Stimulated activated naive CD4-positive, alpha-beta T cell treated with Interleukin-2 at 50 U/mL for 16 hours (primary cell): ENCODE data around the gene RGS18.
"Not testable (repeated sequence)": the region's sequence is repeated elsewhere in the genome, so short reads cannot be mapped to it uniquely, and the experiment has no call there.

Experiments used
- DNase-seq: peaks from one replicate; lab custom pipeline; 2025; lab: John Stamatoyannopoulos, UW

The RGS18 gene

DNA sequence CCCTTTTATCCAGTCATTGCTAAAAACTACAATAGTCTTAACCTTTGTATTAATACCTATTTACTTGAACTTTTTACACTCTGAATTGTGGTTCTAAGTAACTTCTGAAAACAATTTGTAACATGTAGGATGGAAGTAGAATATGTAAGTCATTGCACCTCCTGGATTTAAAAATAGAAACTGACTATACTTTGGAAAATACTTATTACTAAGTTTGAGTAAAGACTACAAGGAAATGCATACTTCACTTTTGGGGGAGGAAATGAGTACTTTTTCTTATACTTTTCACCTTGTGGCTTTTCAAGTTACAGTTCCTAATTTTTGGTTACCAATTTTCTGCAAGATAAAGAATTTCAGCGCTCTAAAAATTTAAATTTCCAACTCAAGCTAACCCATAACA lies 8.7 kb downstream of the RGS18 start:
- DNase-seq: no peak

DNA sequence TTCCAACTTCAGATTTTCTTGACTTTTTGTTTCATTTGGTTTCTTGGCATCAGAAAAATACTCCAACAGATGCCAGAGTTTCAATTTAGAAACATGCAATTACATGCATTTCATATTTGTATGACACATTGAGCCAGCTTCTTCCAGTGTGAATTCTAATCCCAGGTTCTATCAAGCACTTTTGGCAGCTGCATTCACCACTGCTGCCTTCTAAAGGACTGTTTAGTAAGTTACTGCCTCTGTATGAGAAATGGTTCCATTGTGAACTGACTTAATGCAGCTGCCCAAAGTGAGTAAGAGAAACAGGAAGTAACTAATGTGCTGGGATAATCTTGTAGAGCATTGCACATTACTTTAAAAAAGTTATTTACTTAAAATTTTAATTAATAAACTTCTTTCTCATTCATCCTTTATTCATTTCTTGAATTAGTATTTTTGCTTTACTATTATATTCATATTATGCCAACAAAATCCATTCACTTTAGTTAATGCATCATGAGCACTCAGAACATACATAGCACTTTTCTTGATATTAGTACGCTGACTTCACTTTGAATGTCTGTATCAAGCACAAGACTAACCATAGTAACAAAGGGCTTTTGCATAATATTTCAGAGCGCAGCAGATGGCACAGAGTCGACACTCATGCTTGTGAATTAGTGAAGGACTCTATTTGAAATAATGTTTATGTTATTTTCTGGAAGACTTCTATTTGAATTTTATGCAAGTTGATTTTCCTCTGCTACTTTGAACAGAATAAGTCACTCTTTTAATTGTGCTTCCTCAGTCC lies 9.8 kb downstream of the RGS18 start:
- DNase-seq: no peak

DNA sequence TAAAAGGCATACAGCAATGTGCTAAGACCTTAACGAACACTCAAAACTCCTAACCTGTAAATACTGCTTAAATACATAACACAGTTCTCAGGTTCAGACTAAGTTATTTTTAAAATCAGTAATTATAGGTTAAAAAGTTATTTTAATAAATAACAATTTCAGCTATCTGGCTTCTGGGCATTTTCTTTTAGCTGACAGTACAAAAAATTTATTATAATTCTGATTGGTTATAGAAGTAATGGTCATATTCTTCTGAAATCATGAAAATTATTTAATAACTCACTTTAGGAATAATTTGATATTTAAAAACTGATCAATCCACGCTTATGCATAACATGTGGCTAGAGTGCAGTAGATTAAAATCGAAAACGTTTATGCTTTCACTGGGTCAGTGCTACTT lies 10.7 kb downstream of the RGS18 start:
- DNase-seq: no peak

DNA sequence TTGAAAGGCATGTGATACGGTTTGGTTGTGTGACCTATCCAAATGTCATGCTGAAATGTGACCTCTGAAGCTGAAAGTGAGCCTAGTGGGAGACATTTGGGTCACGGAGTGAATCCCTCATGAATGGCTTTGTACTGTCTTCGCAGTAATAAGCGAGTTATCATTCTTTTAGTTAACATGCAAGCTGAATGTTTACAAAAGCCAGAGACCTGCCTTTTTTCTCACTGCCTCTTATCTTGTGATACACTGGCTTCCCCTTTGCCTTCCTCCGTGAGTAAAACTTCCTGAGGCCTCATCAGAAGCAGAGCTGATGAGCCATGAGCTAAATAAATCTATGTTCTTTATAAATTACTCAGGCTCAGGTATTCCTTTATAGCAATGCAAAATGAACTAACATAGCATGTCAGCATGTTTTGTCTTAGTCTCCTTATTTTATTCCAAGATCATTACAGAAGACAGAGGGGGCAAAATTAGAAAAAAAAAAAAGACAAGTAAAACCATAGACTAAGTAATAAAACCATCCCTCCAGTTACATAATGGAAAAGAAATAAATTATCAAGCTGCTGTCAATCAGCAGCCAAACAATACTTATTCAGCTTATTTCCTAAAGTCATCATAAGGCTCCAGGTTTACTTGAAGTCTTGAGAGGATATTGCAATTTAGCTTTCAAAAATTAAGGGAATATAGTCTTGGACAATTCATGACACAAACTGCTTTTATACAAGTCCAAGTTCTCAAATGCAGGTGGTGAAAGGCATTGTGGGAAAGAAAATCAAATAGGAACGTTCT lies 12.1 kb downstream of the RGS18 start:
- no peak for DNase-seq

DNA sequence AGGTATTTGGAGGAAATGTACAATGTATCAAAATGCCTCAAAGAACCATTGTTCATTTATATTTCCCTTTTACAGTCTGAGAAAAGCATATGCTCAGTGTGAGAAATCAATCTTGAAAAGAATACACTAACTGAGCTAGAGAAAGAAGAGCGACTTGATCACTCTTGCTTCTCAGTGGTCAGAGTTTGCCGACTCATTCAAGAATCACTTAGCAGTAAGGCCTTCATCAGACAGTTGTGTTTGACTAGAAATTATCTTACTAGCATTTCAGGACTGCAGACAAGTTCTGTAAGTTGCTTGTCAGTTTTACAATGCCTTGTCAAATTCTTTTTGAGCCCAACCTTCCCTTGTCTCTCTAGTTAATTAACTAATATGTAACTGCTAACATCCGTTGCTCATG lies 12.9 kb downstream of the RGS18 start:
- DNase-seq: no peak

DNA sequence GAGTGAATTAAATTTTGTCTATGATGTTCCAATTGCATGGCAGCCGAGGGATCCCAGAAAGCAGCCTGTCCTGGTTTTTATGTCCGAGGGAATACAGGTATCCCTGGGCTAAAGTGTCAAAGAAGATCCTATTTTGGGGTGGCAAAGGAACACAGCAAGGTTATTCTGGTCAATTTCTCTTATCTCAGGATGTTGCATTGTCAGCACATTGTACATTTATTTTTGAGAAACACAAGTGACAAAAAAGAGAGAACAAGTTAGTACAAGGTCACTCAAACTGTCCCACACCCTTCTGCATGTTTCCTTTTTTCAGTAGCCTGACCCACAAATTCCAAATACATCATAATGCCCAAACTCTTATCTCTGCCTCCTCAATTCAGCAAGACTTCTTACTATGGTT lies 17.7 kb downstream of the RGS18 start:
- DNase-seq: no peak

DNA sequence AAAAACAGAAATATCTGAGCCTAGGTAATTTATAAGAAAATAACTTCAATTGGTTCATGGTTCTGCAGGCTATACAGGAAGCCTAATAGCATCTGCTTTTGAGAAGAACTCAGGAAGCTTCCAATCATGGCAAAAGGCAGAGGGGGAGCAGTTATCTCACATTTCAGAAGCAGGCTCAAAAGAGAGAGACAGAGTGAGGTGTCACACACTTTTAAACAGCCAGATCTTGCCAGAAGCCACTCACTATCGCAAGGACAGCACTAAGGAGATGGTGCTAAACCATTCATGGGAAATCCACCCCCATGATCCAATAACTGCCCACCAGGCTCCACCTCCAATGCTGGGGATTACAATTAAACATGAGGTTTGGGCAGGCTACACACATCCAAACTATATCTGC lies 25.5 kb downstream of the RGS18 start:
- DNase-seq: no peak

DNA sequence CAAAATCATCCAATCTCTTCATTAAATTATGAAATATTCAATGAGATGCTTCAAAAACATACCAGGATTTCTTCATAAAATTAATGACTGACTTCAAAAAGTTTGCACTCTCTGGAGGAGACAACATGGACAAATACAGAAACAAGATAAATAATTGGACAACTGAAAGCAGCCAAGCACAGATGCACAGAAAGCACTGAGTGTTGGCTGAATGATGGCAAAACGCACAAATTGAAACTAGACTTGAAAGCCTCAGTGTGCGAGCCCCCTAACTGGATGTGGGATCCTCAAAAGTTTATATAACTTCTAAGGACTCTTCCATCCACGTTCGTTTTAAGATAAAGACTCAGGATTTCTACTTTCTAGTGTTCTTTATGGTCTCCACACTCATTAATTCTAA lies 27.9 kb downstream of the RGS18 start:
- no peak for DNase-seq

DNA sequence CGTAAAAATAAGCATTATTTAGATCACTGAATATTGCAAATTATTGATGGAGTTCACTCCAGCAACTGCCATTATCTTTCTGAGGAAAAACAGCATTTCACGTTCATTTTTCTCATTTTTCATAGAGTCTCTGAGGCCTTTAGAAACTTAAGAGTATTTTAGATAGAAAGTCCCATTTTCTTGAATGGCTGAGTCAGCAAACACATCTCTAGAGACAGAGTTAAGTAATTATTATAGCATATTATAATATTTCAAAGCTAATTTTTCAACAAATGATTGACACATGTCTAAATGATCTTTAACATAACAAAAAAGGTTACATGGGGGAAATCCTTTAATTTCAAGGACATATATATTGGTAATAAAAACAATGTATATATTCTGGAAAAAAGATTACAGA lies 31.8 kb downstream of the RGS18 start:
- no peak for DNase-seq

DNA sequence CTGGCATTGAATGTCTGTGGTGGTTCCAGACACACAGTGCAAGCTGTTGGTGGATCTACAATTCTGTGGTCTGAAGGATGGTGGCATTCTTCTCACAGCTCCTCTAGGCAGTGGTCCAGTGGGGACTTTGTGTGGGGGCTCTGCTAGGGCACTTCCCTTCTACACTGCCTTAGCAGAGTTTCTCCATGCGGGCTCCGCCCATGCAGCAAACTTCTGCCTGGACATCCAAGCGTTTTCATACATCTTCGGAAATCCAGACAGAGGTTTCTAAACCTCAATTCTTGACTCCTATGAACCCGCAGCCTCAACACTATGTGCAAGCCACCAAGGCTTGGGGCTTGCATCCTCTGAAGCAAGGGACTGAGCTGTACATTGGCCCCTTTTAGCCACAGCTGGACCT lies 43.0 kb downstream of the RGS18 start:
- no peak for DNase-seq

DNA sequence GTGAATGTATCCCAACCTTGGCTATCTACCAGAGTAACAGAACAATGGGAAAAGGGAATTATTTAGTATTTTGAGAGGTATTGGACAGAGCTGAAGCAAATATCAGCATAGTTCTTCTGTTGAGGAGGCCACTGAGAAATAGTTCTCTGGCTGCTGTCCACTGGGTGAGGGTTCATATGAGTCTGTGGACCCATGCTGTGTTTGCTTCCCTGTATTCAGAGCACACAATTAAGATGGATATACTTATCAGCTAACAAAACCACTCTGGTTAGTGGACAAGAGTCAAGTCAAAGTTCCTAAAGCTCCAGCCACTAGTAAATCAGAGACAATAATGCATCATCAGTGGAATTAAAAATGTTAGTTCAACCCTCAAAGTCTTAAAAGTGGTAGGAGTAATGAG lies 66.1 kb downstream of the RGS18 start:
- DNase-seq: no peak

DNA sequence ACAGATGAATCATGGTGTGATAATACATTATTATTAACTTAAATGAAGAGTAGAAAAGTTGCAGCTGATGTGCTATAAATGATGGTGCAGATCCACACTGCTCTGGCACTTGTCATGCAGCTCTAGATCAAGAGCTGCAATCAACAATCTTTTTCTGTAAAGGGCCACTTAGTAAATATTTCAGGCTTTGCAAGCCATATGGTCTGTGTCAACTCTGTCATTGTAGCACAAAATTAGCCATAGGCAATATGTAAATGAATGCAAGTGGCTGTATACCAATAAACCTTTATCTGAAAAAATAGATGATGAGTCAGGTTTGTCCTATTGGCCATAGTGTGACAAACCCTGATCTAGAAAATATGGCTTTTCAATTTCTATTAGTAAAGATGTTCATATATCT lies 66.6 kb downstream of the RGS18 start:
- DNase-seq: no peak

DNA sequence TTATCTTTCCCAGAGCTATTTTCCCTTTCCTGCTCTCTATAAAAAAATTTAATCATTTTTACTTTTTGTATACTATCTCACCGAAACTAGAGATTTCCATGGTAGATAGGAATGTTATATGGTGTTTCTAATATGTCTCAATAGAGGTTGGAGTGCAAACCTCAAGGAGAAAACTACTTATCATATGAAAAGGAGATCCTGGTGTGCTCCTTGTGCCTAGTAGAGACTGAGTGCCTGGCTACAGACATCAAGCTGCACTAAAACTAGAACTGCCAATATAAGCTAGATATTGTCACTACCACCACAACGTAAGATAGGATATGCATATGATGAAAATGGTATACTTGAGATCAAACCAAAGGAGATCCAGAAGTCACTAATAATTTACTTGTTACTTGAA lies 67.0 kb downstream of the RGS18 start:
- DNase-seq: no peak

DNA sequence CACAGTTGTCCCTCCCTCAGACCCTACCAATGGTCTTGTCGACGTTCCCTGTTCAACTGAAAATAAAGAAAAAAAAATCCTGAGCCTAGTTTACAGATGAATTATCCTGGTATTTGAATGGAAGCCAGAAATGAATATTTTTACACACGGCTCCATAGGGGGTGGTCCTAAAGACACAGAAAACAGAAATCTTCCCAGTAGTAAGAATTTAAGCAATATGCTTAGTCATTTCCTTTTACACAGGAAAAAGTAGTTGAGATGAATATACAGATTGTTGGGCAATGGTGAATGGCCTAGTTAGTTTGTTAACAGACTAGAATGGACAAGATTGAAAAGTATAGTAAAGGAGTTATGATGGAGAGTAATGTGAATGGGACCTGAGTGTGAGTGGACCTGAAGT lies 67.4 kb downstream of the RGS18 start:
- no peak for DNase-seq

DNA sequence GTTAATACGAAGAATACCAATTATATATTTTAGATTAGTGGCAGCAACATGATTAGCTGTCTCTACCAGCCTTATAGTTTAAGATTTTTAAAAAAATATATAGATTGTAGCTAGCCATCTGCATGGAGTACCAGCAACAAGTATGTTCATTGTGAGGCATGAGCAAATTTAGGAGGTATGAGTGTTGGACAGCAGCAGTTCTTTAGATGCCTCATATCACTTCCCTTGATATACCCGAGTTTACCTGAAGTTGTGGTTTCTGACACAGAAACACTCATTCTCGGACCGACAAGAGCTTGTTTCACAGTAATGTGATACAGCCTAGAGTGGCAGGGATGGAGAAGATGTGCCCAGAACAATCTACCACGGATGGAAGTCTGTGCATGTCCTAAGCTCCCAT lies 69.1 kb downstream of the RGS18 start:
- no peak for DNase-seq

DNA sequence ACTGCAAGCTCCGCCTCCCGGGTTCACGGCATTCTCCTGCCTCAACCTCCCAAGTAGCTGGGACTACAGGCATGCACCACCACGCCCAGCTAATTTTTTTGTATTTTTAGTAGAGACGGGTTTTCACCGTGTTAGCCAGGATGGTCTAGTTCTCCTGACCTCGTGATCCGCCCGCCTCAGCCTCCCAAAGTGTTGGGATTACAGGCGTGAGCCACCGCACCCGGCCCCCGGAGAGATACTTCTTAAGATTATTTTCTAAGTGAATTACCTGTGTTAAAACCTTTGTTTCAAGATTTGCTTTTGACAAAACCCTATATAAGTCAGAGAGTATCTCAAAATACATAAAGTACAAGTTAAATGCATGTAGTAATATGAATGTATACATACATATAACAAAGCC lies 69.7 kb downstream of the RGS18 start:
- DNase-seq: not testable (repeated sequence)

DNA sequence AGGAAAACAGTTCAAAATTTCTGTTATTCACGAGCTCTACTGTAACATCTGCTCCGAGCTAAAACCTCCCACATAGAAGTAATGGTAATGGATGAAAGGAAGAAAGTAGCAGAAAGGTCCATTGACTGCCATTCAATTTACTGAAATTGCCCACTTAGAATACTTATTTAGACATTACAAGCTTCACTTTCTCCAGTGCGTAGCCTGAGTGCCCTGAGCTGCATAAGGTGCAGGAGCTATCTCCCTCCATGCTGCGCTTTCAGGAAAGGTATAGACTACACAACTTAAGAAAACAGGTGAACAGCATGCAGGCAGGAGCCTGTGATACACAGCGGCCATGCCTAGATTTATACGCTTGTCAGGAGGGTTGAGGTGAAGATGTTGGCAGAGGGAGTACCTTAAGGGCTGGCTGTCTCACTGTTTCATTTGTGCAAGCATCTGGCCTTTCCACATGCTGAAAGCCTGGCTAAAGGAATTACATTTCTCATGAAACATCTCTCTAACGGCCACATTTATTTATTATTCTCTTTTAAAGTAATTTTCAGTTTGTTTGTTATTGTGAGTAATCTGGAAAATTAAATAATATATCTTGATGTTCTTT lies 74.7 kb downstream of the RGS18 start:
- DNase-seq: no peak

DNA sequence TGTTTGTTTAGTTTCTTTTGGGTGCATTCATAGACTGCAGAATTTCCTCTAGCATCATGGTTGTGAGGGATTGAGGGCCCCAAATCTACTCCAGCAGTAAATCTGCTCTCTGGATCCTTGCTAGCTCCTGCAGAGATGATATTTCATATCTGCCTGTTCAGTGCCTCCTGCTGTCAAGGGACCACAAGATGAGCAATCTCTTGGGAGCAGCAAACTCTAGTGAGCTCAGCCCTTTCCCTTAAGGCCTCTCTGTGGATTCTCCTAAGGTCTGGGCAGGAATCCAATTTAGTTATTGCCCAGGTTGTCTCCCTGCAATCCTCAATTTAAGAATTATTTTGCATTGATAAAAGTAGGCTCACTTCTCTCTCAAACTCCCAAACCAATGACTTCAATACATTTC lies 76.9 kb downstream of the RGS18 start:
- DNase-seq: no peak
